NCI-H510A treated with DMSO at 0.1 percent for 48 hours (cell line): ENCODE results near the gene PYCR2.

Source experiments
- DNase-seq: peaks from one replicate; lab custom pipeline; 2025; lab: John Stamatoyannopoulos, UW

Gene PYCR2

GRCh38 chr1:225919906-225920305, 4.1 kb downstream of the PYCR2 start:
- no peak for DNase-seq

DNA sequence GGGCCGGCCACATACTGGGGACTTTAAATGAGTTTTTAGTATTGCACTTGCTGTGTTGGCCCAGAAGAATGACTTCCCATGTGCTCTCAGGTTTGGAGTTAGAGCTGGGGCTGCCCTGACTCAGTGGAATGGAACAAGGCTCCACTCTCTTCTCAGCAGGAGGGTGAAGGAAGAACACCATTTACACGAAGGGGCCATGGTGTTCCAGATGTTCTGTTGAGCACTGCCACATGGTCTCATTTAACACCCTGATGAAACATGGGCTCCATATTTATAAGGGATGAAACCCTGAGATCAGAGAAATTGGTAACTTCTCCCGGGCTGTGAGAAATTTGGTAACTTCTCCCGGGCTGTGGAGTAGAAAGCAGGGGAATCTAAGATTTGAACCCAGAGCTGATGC, 5.8 kb downstream of the PYCR2 start:
- DNase-seq: no peak

- no peak for DNase-seq
These were observed 6.5 kb downstream of the PYCR2 start for GRCh38 chr1:225917536-225917935.

DNA sequence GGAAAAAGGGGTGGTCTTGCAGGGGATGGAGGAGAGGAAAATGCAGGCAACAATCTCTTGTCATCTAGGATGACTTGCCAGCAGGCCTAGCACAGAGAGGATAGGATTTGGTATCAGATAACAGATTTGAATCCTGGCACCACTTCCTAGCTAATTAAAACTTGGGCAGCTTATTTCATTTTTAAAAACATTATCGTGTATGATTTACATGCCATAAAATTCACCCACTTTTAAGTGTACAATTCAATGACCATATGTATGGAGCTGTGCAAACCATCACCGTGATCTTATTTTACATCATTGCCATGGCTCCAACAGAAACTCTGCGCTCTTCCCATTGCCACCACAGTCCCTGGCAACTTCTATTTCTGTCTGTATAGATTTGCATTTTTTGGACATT, 6.9 kb downstream of the PYCR2 start:
- no peak for DNase-seq

GRCh38 chr1:225915538-225915991, 8.5 kb downstream of the PYCR2 start:
- peak; percentile 37 for DNase-seq

DNA sequence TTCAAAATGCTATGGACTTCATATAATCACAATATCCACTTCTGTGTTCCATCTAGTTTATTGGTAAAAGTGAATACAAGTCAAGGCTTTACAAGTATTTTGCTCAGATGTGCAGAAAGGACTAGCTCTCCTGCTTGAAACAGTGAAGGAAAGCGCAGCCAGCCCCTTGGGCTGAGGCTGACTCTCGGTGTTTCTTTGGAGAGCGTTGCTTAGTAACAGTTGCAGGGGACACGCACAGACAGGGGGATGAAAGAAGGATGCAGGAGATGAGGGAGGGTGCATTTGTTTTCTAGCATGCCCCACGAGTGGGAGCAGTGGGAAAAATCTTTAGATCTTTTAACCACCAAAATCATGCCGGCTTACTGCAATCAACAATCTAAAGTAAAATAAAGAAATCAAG, 9.1 kb downstream of the PYCR2 start:
- no peak for DNase-seq

GRCh38 chr1:225914391-225914790, 9.7 kb downstream of the PYCR2 start:
- DNase-seq: no peak

- no peak for DNase-seq
These were observed 12.6 kb downstream of the PYCR2 start for GRCh38 chr1:225911191-225912130.

DNA sequence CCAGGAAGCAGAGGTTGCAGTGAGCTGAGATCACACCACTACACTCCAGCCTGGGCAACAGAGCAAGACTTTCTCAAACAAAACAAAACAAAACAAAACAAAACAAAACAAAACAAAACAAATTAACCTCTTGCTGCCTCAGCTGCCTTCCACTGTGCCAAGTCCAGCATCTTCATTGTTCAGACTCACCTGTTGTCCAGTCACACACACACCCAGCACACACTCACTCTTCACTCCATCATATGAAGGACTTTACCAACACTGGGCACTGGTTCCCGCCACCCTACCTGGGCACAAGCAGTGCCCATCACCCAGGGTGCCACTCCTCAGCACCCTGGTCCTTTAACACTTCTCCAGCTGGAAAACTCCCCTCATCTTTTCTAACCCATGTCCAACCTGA, 14.6 kb downstream of the PYCR2 start:
- no peak for DNase-seq

DNA sequence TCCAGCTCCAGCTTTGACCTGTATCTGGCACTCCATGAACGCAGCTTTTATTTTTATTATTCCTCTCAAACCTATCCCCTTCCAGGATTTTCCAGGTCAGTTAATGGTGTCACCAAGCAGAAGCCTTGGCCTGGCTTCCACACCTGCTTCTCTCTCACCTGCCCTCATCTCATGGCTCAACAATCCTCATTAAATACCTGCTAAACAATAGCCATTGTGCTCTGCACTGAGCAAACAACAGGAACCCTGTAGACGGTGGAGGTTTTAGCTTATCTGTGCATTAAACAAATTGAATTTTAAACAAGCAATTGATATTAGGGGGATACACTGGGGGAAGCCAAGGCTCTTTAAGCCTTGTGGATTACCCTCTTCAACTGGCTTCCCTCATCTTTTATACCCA, 15.3 kb downstream of the PYCR2 start:
- peak; percentile 83 for DNase-seq

- DNase-seq: no peak
These were observed 15.9 kb downstream of the PYCR2 start for GRCh38 chr1:225908013-225908640.

- DNase-seq: no peak
These were observed 16.7 kb downstream of the PYCR2 start for GRCh38 chr1:225907341-225907740.

DNA sequence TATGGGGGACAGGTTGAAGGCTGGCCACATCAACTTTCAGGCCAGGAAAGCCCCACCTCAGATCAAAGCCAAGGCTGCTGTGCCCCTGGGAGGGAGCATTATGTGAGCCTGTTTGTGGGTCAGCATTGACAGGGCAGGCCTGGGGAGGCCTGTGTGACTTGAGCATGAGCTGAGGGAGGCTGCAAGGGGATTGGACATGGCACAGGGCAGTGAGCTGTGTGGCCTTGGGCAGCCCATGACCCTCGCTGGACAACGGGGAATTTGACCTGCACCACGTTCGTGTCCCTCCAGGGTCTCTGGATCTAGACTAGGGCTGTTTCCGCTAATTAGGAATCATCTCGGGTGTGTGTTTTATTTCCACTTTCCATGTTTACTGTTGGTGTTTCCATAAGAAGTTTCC, 17.6 kb downstream of the PYCR2 start:
- DNase-seq: no peak

DNA sequence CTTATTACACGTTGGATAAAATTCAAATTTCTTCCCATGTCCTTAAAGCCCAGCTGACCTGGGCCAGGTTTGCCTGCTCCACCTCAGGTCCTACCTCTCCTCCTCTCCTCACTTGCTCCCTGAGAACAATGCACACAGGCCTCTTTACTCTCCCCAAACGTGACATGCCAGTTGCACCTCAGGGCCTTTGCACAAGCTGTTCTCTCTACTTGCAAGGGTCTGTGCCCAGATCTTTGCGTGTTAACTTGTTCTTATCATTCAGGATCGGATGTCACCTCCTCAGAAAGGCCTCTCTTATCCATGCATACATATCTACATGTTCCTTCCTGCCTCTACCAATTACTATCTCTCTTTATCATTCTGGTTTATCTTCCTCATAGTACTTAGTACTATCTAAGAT, 20.4 kb downstream of the PYCR2 start:
- no peak for DNase-seq

DNA sequence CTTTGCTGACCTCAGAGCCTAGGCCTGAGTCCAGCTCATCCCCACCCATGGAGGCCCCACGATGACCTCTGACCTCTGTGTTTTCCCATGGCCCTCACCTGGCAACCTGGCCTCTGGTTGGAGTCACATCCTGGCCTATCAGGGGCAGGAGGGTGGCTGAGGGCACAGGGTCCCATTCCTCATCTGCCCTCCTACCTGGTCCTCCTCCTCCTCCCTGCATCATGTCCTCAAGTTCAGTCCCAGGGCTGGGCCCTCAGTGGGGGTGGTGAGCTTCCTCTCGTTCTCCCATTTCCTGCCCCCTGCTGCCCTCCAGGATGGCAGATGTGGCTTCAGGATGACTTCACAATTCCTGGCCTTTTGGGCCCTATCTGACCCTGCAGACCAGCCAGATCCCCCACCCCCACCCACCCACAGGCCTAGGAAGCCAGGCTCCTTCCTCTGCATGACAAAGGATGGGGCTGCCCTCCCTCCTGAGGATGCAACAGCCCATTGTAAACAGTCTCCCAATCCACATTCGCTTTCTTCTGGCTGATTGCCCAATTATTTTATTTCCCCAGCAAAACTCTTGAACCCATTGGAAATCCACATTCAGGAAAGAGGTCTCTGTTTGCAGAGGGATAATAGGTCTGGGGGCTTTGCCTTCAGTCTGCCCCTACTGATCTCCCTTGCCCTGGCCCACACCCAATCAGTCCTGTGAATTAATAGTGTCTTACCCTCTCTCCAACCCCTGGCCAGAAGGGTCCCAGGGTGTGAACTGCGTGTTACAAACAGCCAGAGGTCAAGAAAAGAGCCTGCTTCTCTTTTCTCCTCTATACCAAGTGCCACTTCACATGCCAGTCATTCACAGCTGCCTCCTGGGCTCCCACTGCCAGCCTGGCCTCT, 24.8 kb downstream of the PYCR2 start:
- no peak for DNase-seq

- peak; percentile 81 for DNase-seq
These were observed 26.2 kb downstream of the PYCR2 start for GRCh38 chr1:225897595-225898514.

DNA sequence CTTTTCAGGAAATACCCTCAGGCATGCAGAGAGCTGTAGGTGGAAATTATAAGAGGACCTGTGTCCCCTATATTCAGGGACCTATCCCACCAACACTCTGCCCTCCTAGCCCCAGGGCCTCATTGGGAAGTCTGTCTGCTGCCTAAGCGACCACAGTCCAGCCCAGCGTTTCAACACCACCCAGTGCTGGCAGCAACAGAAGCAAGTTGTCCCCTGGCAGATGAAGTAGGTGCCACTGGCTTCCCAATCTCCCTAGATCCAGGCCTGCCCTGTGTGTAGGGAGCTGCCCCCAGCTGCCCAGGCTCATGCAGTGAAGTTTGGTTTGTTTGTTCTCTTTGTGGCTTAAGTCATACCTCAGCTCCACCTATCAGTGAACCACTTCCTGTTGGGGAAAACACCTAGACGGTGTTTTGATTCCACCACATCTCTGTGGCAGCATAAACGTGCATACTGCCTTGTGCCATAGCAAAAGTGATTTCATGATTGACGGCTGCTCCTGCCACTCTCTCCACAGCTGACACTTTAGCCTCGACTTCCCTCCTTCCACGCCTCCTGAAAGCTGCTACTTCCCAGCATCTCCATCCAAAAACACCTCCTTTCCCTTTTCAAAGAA, 27.0 kb downstream of the PYCR2 start:
- DNase-seq: peak; percentile 84

DNA sequence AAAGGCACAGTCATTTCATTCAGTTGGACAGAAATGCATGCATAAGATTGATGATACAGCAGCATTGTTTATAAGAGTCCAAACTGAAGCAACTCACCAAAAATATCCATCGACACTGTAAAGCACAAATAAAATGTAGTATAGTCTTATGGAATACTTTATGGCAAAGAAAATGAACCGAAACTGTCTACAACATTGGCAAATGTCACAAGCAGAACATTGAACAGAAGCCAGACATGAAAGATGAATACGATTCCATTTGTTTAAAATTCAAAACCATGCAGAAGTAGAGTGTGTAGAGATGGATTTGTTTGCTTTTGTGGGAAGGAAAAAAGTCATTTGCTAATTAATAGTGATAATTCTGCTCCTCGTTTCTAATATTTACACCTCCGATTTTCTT, 27.6 kb downstream of the PYCR2 start:
- no peak for DNase-seq

GRCh38 chr1:225892307-225892706, 31.7 kb downstream of the PYCR2 start:
- DNase-seq: no peak

DNA sequence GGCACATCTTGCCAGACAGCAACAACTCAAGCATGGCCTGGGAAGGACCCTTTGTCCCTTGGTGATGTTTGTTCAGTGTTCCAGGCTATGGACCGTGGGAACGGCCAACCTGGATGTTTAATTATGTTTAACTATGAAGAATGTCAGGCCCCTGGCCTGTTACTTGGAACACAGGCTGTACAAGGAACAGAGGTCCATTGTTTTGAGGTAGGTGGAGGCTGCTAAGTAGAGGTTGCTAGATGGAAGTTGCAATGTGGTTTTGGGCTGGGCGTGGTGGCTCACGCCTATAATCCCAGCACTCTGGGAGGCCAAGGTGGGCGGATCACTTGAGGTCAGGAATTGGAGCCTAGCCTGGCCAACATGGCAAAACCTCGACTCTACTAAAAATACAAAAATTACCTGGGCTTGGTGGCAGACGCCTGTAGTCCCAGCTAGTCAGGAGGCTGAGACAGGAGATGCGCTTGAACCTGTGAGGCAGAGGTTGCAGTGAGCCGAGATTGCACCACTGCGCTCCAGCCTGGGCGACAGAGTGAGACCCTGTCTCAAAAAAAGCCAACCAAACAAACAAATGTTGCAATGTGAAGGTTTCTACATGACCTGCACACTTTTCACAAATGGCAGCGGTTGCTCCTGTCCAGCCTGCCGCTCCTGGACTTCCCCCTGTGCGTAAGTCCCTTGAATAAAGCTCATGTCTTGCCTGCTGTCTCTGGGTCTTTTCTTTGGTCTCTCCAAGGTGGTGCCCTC, 32.6 kb downstream of the PYCR2 start:
- no peak for DNase-seq
